EH (cell line): ENCODE data around the gene ENTREP1.

Source experiments
- DNase-seq: peaks from one replicate; pipeline ENCODE4 v3.0.0-alpha.2; 2015; ENCODE audit warnings: low read depth

Gene ENTREP1

GRCh38 chr9:69319324-69320025 is 5.5 kb upstream of the ENTREP1 start:
- no peak for DNase-seq

GRCh38 chr9:69322256-69322655 is 2.8 kb upstream of the ENTREP1 start:
- DNase-seq, result no peak

GRCh38 chr9:69323861-69324260 is 1.2 kb upstream of the ENTREP1 start:
- no peak for DNase-seq

GRCh38 chr9:69325409-69326212 is 596 bp downstream of the ENTREP1 start:
- peak; percentile 12 for DNase-seq

GRCh38 chr9:69326261-69326660 is 1.2 kb downstream of the ENTREP1 start:
- no peak for DNase-seq

- no peak for DNase-seq
Observed at GRCh38 chr9:69330580-69330979, 5.6 kb downstream of the ENTREP1 start.

GRCh38 chr9:69331444-69331843 is 6.4 kb downstream of the ENTREP1 start:
- DNase-seq, result no peak

GRCh38 chr9:69332067-69332685 is 7.2 kb downstream of the ENTREP1 start:
- no peak for DNase-seq

GRCh38 chr9:69333716-69334115 is 8.7 kb downstream of the ENTREP1 start:
- DNase-seq, result no peak

- no peak for DNase-seq
Observed at GRCh38 chr9:69334317-69334716, 9.3 kb downstream of the ENTREP1 start.

- DNase-seq, result no peak
Observed at GRCh38 chr9:69339620-69340019, 14.6 kb downstream of the ENTREP1 start.

GRCh38 chr9:69340631-69341030 is 15.6 kb downstream of the ENTREP1 start:
- DNase-seq, result no peak

GRCh38 chr9:69342769-69343168 is 17.8 kb downstream of the ENTREP1 start:
- DNase-seq, result no peak

GRCh38 chr9:69344459-69344858 is 19.4 kb downstream of the ENTREP1 start:
- DNase-seq, result no peak

- DNase-seq, result peak; percentile 8
Observed at GRCh38 chr9:69346596-69347390, 21.8 kb downstream of the ENTREP1 start.

- no peak for DNase-seq
Observed at GRCh38 chr9:69347607-69348006, 22.6 kb downstream of the ENTREP1 start.

GRCh38 chr9:69351227-69351626 is 26.2 kb downstream of the ENTREP1 start:
- DNase-seq, result no peak

GRCh38 chr9:69355232-69355631 is 30.2 kb downstream of the ENTREP1 start:
- DNase-seq, result no peak

- DNase-seq, result no peak
Observed at GRCh38 chr9:69357030-69357775, 32.2 kb downstream of the ENTREP1 start.

- no peak for DNase-seq
Observed at GRCh38 chr9:69357821-69358220, 32.8 kb downstream of the ENTREP1 start.

GRCh38 chr9:69363191-69363590 is 38.2 kb downstream of the ENTREP1 start:
- DNase-seq, result no peak
